RWPE1 (cell line): ENCODE data around the gene PDIA6.

Source experiments
- CTCF ChIA-PET: fragments of 350-600 bp; sonication (Branson Sonifier 250); formaldehyde crosslinking; extraction: SDS; loops from one replicate; lab custom pipeline; 2021; lab: Yijun Ruan, JAX
- POLR2A ChIA-PET: fragments of 400-600 bp; formaldehyde crosslinking; extraction: SDS; loops from one replicate; lab custom pipeline; 2020; ENCODE audit warnings: antibody characterized with exemption; ENCODE audit not compliant: low non-redundant PET; lab: Yijun Ruan, JAX
- DNase-seq: peaks from one replicate; pipeline ENCODE4 v3.0.0; 2012; ENCODE audit warnings: low spot score
- H3K27ac ChIP-seq: fragments of 450-650 bp; 2 replicates; pipeline ENCODE4 v1.5.1; 2017
- TF ChIP-seq, protein P1 (sequence below): fragments of 450-650 bp; conservative IDR thresholded peaks from 2 replicates; pipeline ENCODE4 v1.5.1; 2017; ENCODE audit warnings: low read depth, mild to moderate bottlenecking

The PDIA6 gene

DNA sequence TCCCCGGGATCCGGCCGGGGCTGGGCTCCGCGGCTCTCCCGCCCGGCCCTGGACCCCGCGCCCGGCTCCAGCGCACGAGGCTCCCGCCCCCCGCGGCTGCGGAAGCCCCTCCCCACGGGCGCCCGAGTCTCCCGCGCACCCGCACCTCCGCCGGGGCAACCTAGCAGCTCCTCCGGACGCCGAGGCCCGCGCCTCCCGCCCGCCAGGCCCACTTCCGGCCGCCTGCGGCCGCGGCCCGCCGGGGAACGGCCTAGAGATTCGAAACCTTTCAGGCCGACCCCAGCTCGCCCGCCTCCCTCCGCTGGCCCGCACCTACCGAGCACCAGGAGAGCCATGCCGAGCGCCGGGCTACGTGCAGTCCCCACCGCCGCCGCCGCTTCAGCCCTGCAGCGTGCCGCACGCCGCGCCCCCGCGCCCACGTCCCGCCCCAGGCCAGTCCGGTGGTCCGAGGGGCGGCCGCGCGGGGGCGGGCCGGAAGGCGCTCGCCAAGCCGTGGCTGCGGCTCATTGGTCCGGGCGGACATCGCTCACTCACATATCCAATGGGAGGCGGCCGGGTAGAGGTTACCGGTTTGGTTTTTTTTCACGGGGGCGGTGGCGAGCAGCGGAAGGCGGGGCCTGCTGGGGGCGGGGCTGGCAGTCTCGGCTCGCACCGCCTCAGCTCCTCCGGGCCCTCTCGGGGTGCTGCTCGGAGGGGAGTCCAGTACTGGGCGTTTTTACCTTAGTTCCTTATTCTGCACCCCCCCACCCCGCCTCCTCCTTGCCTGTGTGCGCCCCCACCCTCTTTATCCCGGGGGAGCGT is at the start of gene PDIA6:
Gene PDIA6 (minus strand): TSS at position 424 of the 801 bp plus-strand sequence. CDS start 89 bp downstream, at position 335.
- peak; percentile 98 for DNase-seq
- ChIA-PET POLR2A (interaction anchor here (0.9 kb wide), 1 partner anchor 18 kb away, joined by 3 read pairs; no protein-coding TSS in a partner anchor), CTCF (interaction anchor here (0.6 to 1.7 kb wide), 3 partner anchors 18 to 881 kb away, joined by 3 to 8 read pairs (median 4); no protein-coding TSS in a partner anchor)
- TF ChIP-seq, protein P1, sequence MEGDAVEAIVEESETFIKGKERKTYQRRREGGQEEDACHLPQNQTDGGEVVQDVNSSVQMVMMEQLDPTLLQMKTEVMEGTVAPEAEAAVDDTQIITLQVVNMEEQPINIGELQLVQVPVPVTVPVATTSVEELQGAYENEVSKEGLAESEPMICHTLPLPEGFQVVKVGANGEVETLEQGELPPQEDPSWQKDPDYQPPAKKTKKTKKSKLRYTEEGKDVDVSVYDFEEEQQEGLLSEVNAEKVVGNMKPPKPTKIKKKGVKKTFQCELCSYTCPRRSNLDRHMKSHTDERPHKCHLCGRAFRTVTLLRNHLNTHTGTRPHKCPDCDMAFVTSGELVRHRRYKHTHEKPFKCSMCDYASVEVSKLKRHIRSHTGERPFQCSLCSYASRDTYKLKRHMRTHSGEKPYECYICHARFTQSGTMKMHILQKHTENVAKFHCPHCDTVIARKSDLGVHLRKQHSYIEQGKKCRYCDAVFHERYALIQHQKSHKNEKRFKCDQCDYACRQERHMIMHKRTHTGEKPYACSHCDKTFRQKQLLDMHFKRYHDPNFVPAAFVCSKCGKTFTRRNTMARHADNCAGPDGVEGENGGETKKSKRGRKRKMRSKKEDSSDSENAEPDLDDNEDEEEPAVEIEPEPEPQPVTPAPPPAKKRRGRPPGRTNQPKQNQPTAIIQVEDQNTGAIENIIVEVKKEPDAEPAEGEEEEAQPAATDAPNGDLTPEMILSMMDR: no peak
- peak within 1 kb of the TSS; percentile 86 for H3K27ac ChIP-seq

DNA sequence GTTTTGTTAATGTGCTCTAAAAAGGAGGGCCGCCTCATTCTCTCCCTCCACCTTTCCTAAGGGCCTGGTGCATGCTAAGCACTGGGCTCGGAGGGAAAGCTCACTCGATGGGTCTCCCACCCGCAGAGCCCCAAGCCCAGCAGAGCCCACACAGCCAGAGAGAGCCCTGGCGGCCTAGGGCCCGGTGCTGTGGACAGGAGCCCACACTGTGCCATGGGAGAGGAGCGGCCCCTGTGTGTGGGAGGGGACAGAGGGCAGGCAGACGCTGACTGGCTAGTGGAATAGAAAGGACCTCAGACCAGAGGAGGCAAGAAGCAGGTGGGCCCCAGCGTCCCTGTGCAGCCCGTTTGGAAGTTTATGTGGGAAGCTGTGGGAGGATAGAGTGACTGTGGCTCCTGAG is 49.7 kb upstream of the PDIA6 start:
- POLR2A ChIA-PET: no interaction called here
- TF ChIP-seq, protein P1: no peak
- no peak for DNase-seq
- CTCF ChIA-PET: no interaction called here
- no peak overlapping the region for H3K27ac ChIP-seq

DNA sequence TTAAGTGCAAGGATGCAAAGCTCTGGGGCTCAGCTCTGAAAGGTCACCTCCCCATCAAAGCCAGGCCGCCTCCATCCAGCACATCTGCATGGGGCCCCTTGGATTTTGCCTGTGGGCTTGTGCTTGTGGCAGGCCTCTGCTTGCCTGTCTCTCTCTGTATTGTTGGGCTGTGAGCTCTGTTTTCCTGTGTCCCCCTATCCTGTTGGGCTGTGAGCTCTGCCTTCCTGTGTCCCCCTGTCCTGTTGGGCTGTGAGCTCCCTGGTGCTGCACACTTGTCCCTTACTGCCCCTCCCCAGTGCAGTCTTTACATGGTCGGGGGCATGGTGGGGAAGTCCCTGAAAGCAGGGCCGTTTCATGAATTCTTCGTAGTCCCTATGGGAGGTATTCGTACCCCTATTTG is 49.2 kb upstream of the PDIA6 start:
- TF ChIP-seq, protein P1: no peak
- H3K27ac ChIP-seq: no peak overlapping the region
- no peak for DNase-seq
- CTCF ChIA-PET: interaction anchor here (0.6 kb wide), 1 partner anchor 1171 kb away, joined by 4 read pairs; no protein-coding TSS in a partner anchor
- POLR2A ChIA-PET: interaction anchor here (0.6 kb wide), 1 partner anchor 270 kb away, joined by 4 read pairs; no protein-coding TSS in a partner anchor

- CTCF ChIA-PET: no interaction called here
- TF ChIP-seq, protein P1: no peak
- POLR2A ChIA-PET: no interaction called here
- no peak overlapping the region for H3K27ac ChIP-seq
- DNase-seq: no peak
These were observed 48.3 kb upstream of the PDIA6 start for GRCh38 chr2:10860814-10861325.

GRCh38 chr2:10860081-10860813 is 47.7 kb upstream of the PDIA6 start:
- no peak overlapping the region for H3K27ac ChIP-seq
- ChIA-PET CTCF (no interaction called here), POLR2A (no interaction called here)
- DNase-seq: no peak
- TF ChIP-seq, protein P1: no peak

DNA sequence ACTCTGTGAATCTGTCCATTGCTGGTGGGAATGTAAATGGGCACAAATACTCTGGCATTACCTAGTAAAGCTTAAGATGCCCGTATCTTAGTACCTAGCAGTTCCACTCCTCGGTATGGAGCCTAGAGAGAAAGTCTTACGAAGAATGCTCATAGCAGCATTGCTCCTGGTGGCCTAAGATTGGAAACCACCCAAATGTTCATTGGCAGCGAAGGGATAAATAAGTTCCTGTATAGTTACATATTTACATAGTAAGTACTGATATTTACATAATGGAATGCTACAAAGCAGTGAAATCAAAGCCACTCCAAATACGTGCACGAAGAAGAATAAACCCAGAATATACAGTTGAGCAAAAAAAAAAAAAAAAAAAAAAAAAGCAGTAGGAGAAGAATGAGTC is 46.7 kb upstream of the PDIA6 start:
- POLR2A ChIA-PET: no interaction called here

More for the DNA sequence above, 46.7 kb upstream of the PDIA6 start:
- TF ChIP-seq, protein P1: no peak
- H3K27ac ChIP-seq: no peak overlapping the region
- CTCF ChIA-PET: no interaction called here
- no peak for DNase-seq
